ENCODE results near the gene EZH1.
A peak's percentile ranks its signal among the peaks of the same experiment; 100 is the strongest.
"Not testable (repeated sequence)": the region's sequence is repeated elsewhere in the genome, so short reads cannot be mapped to it uniquely, and the experiment has no call there.

Gene EZH1

DNA sequence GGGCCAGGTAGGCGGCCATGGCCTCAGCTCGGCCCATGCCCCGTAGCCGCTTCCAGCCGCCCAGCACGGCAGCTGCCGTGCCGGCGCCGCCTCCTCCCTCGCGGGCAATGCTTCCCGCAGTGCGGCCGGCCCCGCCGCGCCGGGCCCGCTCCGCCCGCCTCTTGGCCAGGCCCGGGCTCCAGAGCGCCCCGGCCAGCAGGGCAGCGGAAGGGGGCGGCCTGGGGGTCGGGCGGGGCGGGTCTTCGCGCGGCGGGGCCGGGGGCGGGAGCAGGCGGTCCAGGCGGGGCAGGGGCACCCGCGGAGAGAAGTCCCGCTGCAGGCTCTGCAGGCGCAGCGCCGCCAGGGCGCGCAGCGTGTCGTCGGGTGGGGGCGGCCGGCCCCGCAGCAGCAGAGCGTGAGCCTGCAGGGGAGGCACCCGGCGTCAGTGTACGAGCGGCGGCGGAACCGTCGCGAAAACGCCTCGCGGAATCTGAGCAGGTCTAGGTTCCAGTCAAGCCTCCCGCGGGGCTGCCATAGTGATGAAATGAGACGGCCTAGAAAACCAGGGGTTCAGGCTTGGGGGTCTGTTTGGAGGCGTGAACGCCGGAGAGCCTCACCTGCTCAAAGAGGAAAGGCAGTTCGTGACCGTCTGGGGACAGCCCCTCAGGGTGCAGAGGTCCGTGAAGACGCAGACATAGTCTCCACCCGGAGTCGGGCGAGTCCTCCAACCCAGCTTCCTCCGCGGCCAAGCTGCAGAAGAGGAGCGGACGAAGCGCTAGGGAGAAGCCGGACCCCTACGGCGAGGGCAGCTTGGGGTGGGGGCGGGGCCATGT is 74.7 kb downstream of the EZH1 start:
- DNase-seq (ENCODE audit: low read depth in 2 of 2), result no peak

DNA sequence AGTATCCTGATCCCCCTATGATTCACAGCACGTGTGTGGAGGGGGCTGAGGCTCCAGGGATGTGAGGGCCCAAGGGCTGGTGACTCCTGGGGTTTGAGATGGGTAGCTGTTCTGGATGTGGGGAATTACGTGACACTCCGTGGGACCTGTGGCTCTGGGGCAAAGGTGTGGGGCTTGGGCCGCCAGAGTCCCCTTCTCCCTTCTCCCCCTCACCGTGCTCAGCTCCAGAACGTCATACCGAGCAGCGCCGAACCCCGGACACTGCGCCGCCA is 75.2 kb downstream of the EZH1 start:
- no peak for DNase-seq (ENCODE audit: low read depth in 2 of 2)

DNA sequence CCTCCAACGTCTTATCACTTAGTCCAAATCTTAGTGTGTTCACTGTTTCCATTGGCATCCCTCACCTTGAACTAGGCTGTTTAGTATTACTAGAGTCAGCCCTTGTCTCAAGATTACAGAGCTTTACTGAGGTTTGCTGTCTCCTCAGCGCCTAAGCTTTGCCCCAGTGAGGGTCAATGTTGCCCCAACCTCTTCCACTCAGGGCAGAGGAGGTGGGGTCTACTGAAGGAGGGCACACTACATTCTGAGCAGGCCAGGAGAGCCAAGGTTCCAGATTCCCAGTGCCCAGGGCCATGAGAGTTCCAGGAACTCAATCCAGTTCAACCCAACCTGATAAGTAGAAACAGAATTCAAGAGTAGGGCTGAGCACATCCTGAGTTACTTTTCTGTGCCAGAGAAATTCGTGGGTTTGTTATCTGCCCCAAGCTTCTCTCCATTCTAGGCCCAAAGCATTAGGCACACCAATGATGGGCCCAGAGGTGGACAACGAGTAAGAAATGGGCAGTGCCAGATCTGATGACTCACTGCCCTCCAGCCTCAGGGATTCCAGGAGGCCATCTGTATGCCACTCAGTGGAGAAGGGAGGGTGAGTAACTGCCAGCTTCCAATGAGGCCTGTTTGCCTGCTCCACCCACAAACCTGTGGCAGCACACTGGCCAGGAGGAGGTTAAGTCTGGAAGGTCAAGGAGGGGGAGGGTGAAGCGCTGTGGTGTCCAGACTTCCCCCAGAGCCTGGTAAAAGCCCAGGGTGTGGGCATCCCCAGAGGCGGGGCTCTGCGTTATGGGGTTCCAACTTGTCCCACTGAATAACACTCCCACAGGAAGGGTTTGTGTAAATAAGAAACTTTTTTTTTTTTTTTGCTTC is 77.5 kb downstream of the EZH1 start:
- no peak for DNase-seq (ENCODE audit: low read depth in 2 of 2)

- not testable (repeated sequence) for DNase-seq (ENCODE audit: low read depth in 2 of 2)
These were observed 78.7 kb downstream of the EZH1 start for GRCh38 chr17:42666126-42666525.

GRCh38 chr17:42665581-42666001 is 79.2 kb downstream of the EZH1 start:
- no peak for DNase-seq (ENCODE audit: low read depth in 2 of 2)

DNA sequence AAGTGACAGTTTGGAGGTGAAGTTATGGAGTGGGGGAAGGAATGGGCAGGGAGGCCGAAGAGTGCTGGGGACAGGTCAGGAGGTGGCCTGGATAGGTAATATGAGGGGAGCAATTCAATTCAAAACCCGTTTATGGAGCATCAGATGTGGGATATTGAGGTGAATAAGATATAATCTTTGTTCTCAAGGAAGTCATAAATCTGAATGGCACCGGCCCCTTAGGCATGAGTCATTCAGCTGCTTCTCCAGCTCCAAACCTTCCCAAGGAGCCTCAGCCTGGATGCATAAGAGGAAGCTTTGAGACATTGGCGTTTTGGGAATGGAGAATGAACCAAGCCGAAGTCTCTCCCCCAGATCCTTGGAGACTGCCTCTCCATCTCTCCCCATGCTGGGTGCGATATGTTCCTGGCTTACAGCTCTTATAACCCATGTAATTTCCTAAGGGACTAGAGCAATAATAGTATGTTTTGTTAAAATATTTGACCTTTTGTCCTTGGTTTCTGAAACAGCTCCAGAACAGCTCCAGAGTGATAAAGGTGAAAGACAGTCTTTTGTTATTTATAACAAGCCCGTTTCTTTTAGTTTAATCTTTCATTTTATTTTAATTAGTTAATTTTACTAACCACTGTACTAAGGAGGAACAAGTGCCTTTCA is 84.0 kb downstream of the EZH1 start:
- DNase-seq (ENCODE audit: low read depth in 2 of 2), result no peak

- not testable (repeated sequence) for DNase-seq (ENCODE audit: low read depth in 2 of 2)
These were observed 84.9 kb downstream of the EZH1 start for GRCh38 chr17:42659932-42660274.

DNA sequence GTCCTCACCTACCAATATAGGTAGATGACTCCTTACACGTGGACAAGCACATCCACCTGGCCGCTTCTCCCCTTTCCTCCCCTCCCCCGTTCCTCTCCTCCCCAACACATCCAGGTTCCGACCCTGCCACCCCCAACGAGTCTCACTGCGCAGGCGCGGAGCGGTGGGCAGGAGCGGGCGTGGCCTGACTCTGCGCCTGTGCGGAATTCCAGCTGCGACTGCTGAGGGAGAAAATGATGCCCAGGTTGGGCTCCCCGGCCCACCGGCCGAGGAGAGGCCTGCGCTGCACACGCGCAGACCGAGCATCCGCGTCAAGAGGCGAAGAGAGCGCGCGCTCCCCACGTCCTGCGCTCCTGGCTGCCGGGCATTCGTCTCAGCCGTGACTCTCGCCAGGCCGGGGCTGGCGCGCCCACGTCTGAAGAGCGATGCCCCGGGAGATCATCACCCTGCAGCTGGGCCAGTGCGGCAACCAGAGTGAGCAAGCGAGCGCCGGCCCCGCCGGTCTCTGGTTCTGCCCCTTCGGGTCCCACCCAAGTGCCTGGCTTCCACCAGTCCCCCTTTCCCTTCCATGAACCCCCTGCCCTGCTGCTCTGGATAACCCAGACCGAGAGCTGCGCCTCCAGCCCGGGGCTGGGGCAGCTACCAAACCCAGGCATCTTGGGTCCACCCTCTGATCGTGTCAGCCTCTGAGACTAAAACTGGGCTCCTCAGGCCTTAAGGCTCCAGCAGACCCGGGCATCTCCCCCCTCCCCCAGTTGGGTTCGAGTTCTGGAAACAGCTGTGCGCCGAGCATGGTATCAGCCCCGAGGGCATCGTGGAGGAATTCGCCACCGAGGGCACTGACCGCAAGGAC is 85.5 kb downstream of the EZH1 start, which contains the start of gene TUBG2:
TUBG2 (plus strand) TSS at position 206 of the 853 bp plus-strand sequence; CDS start at position 426, 220 bp downstream.
- DNase-seq (ENCODE audit: low read depth in 2 of 2), result peak; percentile 74 to 79

DNA sequence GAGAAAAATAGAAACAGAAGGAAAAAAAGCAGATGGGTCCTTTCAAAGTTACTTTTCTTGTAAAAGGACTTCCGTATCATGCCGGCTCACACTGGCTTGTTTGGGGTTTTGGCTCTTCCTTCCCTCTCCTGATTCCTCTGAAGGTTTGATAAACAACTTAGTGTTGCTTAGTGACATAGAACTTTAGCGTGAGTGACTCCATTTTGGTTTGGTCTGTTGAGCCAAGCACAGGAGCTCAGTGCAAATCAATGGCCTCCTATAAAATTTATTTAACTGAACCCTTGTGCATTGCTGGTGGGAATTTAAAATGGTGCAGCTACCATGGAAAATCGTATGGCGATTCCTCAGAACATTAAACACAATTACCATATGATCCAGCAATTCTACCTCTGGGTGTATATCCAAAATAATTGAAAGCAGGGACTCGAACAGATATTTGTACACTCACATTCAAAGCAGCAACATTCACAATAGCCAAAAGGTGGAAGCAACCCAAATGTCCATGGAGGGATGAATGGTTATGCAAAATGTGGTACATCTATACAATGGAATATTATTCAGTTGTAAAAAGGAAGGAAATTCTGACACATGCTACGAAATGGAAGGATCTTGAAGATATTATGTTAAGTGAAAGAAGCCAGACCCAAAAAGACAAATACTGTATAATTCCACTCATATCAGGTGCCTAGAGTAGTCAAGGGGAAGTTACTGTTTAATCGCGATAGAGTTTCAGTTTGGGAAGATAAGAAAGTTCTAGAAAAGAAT is 86.8 kb downstream of the EZH1 start:
- no peak for DNase-seq (ENCODE audit: low read depth in 2 of 2)

DNA sequence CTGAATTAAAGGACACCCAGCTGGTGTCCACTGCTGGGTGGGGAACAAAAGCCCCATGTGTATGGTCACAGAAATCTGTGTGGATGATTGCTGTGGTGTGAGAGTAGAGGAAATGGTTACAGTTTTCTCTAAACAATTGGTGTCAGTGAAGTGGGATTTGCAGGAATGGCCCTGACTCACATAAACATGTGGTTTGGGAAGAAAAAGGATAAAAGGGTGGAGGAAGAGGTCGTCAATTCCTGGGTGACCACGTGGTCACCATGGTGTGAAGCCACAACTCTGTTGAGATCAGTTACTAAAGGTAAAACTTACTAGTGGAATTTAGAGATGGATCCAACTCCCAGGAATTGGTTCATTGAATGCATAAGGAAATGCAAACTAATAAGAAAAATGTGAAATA is 89.3 kb downstream of the EZH1 start:
- no peak for DNase-seq (ENCODE audit: low read depth in 2 of 2)

DNA sequence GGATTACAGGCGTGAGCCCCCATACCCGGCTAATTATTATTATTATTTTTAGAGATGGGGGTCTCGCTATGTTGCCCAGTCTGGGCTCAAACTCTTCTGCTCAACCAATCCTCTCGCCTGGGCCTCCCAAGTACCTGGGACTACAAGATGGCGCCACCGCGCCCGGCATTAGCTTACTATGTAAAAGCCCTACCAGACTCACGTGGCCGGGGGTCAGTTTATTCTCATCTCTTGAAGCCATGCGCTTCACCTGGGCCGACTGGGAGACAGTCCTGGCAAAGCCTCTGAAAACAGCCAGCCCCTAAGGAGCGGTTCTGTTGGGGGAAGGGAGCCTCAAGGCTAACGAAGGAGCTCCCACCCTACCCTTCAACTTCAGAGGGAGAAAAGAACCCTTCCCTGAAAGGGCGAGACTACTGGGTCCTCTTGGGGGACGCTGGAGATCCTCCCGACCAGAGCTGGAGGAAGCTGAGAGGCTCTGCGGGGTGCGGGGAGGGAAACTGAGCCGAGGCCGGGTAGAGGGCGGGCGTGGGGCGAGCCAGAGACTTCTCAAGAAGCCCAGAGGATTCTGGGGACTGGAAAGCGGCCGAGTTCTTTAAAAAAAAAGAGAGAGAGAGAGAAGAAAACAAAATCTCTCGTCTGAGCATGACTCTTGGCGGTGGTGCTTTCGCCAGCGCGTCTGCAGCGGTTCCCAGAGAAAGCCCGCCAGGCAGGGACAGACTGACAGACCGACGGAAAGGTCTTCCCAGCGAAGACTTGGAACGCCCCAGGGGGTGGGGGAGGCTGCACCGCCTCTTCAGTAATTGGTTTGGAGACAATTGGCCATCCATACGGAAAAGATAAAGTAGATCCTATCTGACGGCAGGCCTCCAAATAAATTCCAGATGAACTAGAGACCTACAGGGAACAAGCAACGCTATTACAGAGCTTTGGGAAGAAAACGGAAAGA is 91.4 kb downstream of the EZH1 start:
- no peak for DNase-seq (ENCODE audit: low read depth in 2 of 2)

DNA sequence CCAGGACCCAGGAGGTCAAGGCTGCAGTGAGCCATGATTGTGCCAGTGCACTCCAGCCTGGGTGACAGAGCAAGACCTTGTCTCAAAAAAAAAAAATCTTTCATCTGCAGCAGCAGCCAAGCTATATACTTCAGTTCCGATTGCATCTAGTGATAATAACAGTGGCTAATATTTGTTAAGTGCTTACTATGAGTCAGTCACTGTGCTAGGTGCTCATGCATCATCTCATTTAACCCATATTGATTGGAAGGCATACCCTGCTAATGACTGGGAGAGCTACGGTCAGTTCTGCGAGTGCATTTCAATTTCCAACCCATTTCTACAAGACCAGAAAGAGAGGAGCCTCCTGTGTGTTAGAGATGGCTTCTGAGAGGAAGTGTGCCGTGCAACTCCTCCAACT is 93.4 kb downstream of the EZH1 start:
- no peak for DNase-seq (ENCODE audit: low read depth in 2 of 2)

All from stimulated activated CD4-positive, alpha-beta T cell treated with anti-CD3 and anti-CD28 coated beads, Interleukin-12 subunit alpha, Interleukin-12 subunit beta, amount 100 ng/mL, for 24 hours (primary cell).